ENCODE data around the gene SVBP.

SVBP gene

DNA sequence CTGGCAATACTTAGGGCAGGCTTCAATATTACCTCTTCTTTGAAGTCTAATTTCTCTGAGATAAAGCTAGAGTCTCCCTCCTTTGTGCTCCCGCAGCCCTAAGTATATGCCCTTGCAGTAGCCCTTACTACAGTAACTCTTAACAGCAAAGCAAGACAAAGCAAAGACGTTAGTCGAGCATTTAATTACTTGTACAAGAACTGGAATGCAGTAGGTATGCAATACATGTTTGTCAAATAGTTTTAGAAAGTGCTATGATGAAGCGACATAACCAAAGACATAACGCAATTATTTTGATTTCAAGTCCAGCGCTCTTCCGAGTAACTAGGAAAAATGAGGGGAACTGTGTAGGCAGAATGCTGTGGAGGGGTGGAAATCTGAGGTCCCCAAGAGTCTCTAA is 51.9 kb downstream of the SVBP start:
- no peak for DNase-seq (ENCODE audit: low read depth in 2 of 2)

GRCh38 chr1:42762269-42762668 is 54.9 kb downstream of the SVBP start:
- no peak for DNase-seq (ENCODE audit: low read depth in 2 of 2)

- no peak for DNase-seq (ENCODE audit: low read depth in 2 of 2)
Measured at GRCh38 chr1:42761567-42761966, 55.6 kb downstream of the SVBP start.

GRCh38 chr1:42759114-42759513 is 58.1 kb downstream of the SVBP start:
- no peak for DNase-seq (ENCODE audit: low read depth in 2 of 2)

GRCh38 chr1:42758641-42759040 is 58.6 kb downstream of the SVBP start:
- DNase-seq (ENCODE audit: low read depth in 2 of 2): no peak

DNA sequence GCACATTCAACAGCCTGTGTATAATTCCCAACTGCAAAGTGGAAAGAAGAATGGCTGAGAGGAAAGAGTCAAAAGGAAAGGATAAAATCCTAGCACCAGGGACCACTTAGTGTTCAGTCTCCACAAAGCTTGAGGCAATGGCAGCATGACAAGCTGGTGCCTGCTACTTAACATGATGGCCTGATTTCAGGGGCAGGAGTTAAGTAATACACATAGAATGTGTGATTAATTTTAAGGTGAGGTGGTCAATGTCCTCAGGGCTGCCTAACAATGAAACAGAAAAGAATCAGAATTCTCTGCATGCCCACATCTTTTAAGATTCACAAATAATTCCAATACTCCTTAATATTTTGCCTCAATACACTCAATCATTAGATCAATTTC is 59.3 kb downstream of the SVBP start:
- no peak for DNase-seq (ENCODE audit: low read depth in 2 of 2)

Measured in stimulated activated CD8-positive, alpha-beta memory T cell treated with anti-CD3 and anti-CD28 coated beads, Interleukin-7, amount 100 ng/mL, for 4 hours (primary cell).